Esophagus squamous epithelium (tissue), 5 donors: Measurements from ENCODE around the gene FBXO5. TPM values are rescaled to one million over a fixed set of nuclear protein-coding genes. Genes with fewer than 3 reads are reported as not detected.

Experiments used
- DNase-seq: peaks from one replicate; lab custom pipeline; 2025; lab: John Stamatoyannopoulos, UW
- H3K27ac ChIP-seq, 4 donors: fragments of 200-600 bp; sonication (generic); one replicate each; pipeline ENCODE4 v1.5.1; 2016 to 2019; ENCODE audit warnings: mild to moderate bottlenecking in 1 of 4
- H3K27me3 ChIP-seq, 4 donors: fragments of 200-600 bp; sonication (generic); 1 replicate in 3 of 4; 2 replicates in 1 of 4; pipeline versions ENCODE4 v1.5.1 to v1.6.0; 2017 to 2021; ENCODE audit warnings: antibody characterized with exemption in 1 of 4
- H3K36me3 ChIP-seq, 3 donors: fragments of 200-600 bp; sonication (generic); one replicate each; pipeline ENCODE4 v1.5.1; 2016 to 2019
- H3K4me1 ChIP-seq, 3 donors: fragments of 200-600 bp; sonication (generic); one replicate each; pipeline ENCODE4 v1.5.1; 2017 to 2019
- H3K4me3 ChIP-seq, 4 donors: fragments of 200-600 bp; sonication (generic); 1 replicate in 3 of 4; 2 replicates in 1 of 4; pipeline ENCODE4 v1.5.1; 2016 to 2019; ENCODE audit warnings: mild to moderate bottlenecking in 2 of 4, moderate library complexity in 1 of 4
- H3K9me3 ChIP-seq, 3 donors: fragments of 200-600 bp; sonication (generic); one replicate each; pipeline ENCODE4 v1.5.1; 2016 to 2019
- CTCF ChIP-seq, 6 experiments: fragments of 450-650 bp in 4 of 6; fragments of 200-600 bp in 2 of 6; sonication (generic) in 2 of 6; IDR thresholded peaks; one replicate each; pipeline ENCODE4 v1.5.1; 2016 to 2019; ENCODE audit warnings: antibody characterized with exemption in 6 of 6, mild to moderate bottlenecking in 4 of 6, moderate library complexity in 4 of 6
- POLR2A ChIP-seq, 4 donors: fragments of 450-650 bp; IDR thresholded peaks; one replicate each; pipeline ENCODE4 v1.6.1; 2017; ENCODE audit warnings: antibody characterized with exemption in 4 of 4, mild to moderate bottlenecking in 4 of 4, moderate library complexity in 3 of 4
- WGBS, 2 donors: methylation state at CpG; one replicate each; pipeline ENCODE4 v1.1.5; 2018; 5-methylcytosine and 5-hydroxymethylcytosine counted together
- intact Hi-C: fragments of 100-400 bp; cut with DNase I; formaldehyde crosslinking; loops from one replicate; pipeline ENCODE4 v1.15.0; 2022
- total RNA-seq, 4 donors: library from RNA; depleted of rRNA; stranded (reverse); fragments of >200 nt; gene quantifications; one replicate each; pipeline ENCODE4 v1.1.0, GENCODE V29; 2016
- donor health status: DM: yes; HTN: yes; CAD: no.

The FBXO5 gene
- total RNA-seq, 4 donors from 2014 or later, result 2.7 to 9.4 (median 7.3) TPM

- no peaks in the 10 kb centered on the region for H3K27me3 ChIP-seq
- peak overlapping the region; percentile 58 to 86 (median 74) for H3K4me3 ChIP-seq
- 0% methylated on average over 20 to 21 of the region's 38 CpGs for WGBS, 2 donors
- DNase-seq, result peak; percentile 23
- peaks cover 18 to 48% (median 19%) of the 10 kb centered on the region in 3 donors for H3K4me1 ChIP-seq
- intact Hi-C loops, result no loop called here
- H3K9me3 ChIP-seq, result no peaks in the 10 kb centered on the region
- TF ChIP-seq POLR2A (IDR thresholded peaks at IDR 0.05) (peak in 3 of 4 donors; percentile 1 to 72 (median 7)), CTCF (IDR thresholded peaks at IDR 0.05) (peak in 1 of 6 experiments; percentile 6)
- peak overlapping the region; percentile 79 to 96 (median 95) for H3K27ac ChIP-seq
- H3K36me3 ChIP-seq, result no peaks in the 10 kb centered on the region
Measured at GRCh38 chr6:152983637-152984512, 1.0 kb upstream of the FBXO5 start.

GRCh38 chr6:152981989-152982903 is 595 bp downstream of the FBXO5 start:
- H3K27ac ChIP-seq, result peak overlapping the region in 3 of 4 donors; percentile 47 to 96 (median 96)
- no peaks in the 10 kb centered on the region for H3K36me3 ChIP-seq
- intact Hi-C loops, result no loop called here
- H3K27me3 ChIP-seq, result no peaks in the 10 kb centered on the region
- H3K9me3 ChIP-seq, result no peaks in the 10 kb centered on the region
- no peak for DNase-seq
- TF ChIP-seq POLR2A (IDR thresholded peaks at IDR 0.05) (no peak), CTCF (IDR thresholded peaks at IDR 0.05) (no peak)
- H3K4me3 ChIP-seq, result peak overlapping the region; percentile 58 to 86 (median 74)
- H3K4me1 ChIP-seq, result peaks cover 18 to 48% (median 19%) of the 10 kb centered on the region in 3 donors
- 5 to 7% methylated on average over 6 to 13 of the region's 71 CpGs for WGBS, 2 donors

- Histone ChIP-seq H3K9me3 (no peaks in the 10 kb centered on the region), H3K4me3 (peak overlapping the region in 1 of 4 donors; percentile 2), H3K36me3 (no peaks in the 10 kb centered on the region), H3K27ac (no peak overlapping the region), H3K27me3 (no peaks in the 10 kb centered on the region), H3K4me1 (peaks cover 18 to 48% (median 19%) of the 10 kb centered on the region in 3 donors)
- DNase-seq, result no peak
- intact Hi-C loops, result no loop called here
- 15 to 24% methylated on average over 2 of the region's 2 CpGs for WGBS, 2 donors
- TF ChIP-seq CTCF (IDR thresholded peaks at IDR 0.05), result no peak
- TF ChIP-seq POLR2A (IDR thresholded peaks at IDR 0.05), result no peak
Measured at GRCh38 chr6:152981219-152981618, 1.6 kb downstream of the FBXO5 start.

- H3K4me3 ChIP-seq, result peak overlapping the region in 1 of 4 donors; percentile 2
- no peaks in the 10 kb centered on the region for H3K36me3 ChIP-seq
- intact Hi-C loops, result no loop called here
- no peaks in the 10 kb centered on the region for H3K9me3 ChIP-seq
- no peak for DNase-seq
- WGBS, 2 donors, result 38 to 54% methylated on average over 1 of the region's 1 CpG
- peaks cover 18 to 48% (median 19%) of the 10 kb centered on the region in 3 donors for H3K4me1 ChIP-seq
- H3K27ac ChIP-seq, result no peak overlapping the region
- TF ChIP-seq POLR2A (IDR thresholded peaks at IDR 0.05), result no peak
- TF ChIP-seq CTCF (IDR thresholded peaks at IDR 0.05), result no peak
- no peaks in the 10 kb centered on the region for H3K27me3 ChIP-seq
Measured at GRCh38 chr6:152980656-152981055, 2.2 kb downstream of the FBXO5 start.
